Mucosa of stomach (tissue), 1 donor: ENCODE measurements around the gene NOL4L.
"Not testable (repeated sequence)": the region's sequence is repeated elsewhere in the genome, so short reads cannot be mapped to it uniquely, and the experiment has no call there.

Experiments used
- H3K27me3 ChIP-seq: one replicate; pipeline ENCODE4 v1.7.0; 2013; ENCODE audit warnings: mild to moderate bottlenecking, low read length; ENCODE audit not compliant: control insufficient read depth, insufficient read depth
- H3K36me3 ChIP-seq: one replicate; pipeline ENCODE4 v1.7.0; 2013; ENCODE audit warnings: low read length; ENCODE audit not compliant: control insufficient read depth, insufficient read depth
- H3K4me1 ChIP-seq: one replicate; pipeline ENCODE4 v1.7.0; 2013; ENCODE audit warnings: mild to moderate bottlenecking, low read length; ENCODE audit not compliant: control insufficient read depth, insufficient read depth
- H3K4me3 ChIP-seq: one replicate; pipeline ENCODE4 v1.7.0; 2013; ENCODE audit warnings: low read length
- H3K9ac ChIP-seq: one replicate; pipeline ENCODE4 v1.7.0; 2013; ENCODE audit warnings: mild to moderate bottlenecking, low read length, moderate library complexity
- H3K9me3 ChIP-seq: one replicate; pipeline ENCODE4 v1.7.0; 2013; ENCODE audit warnings: mild to moderate bottlenecking, low read length, moderate library complexity; ENCODE audit not compliant: control insufficient read depth
- donor health status: Pancreatic carcinoma.

Gene NOL4L

DNA sequence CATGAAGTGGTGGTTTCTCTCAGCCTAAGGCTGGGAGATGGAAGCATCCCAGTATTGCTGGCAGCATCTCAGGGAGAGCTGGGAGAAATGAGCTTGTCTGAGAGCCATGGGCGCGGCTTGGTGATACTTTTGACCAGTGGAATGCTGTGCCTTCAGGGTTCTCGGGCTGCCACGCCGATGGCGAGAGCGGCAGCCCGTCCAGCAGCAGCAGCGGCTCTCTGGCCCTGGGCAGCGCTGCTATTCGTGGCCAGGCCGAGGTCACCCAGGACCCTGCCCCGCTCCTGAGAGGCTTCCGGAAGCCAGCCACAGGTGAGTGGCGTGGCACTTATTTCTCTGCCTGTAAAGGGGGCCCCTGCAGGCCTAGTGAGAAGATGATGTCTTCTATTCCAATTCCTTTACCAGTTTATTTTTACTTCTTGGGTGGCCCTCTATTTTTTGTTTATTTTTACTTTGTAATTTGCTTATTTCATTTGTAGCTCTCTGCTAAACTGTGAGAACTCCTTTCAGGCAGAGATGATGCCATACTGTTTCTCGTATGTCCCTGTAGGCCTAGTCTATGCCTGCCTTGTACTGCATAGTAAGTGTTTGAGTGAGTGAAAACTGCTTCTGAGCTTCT lies 155.3 kb downstream of the NOL4L start:
- H3K9ac ChIP-seq: no peak overlapping the region
- no peaks in the 10 kb centered on the region for H3K9me3 ChIP-seq
- H3K36me3 ChIP-seq: peaks cover 10% of the 10 kb centered on the region
- no peak overlapping the region for H3K4me3 ChIP-seq
- H3K27me3 ChIP-seq: no peaks in the 10 kb centered on the region
- peaks cover 12% of the 10 kb centered on the region for H3K4me1 ChIP-seq

DNA sequence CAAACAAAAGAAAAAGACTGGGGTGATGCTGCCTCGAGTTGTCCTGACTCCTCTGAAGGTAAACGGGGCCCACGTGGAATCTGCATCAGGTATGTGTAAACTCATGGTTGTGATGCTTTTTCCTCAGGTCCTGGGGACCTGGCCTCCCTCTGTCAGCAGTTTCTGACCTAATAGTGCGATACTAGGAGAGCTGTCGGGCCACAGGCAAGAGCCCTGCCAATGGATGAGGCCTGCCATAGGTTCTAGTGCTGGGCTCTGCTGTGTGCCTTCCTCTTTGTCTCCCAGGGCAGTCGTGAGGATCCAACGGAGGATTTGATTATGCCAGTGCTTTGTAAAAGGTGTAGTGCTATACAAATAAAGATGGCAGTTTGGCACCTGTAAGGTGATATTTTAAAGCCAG lies 155.8 kb downstream of the NOL4L start:
- H3K9me3 ChIP-seq: no peaks in the 10 kb centered on the region
- no peak overlapping the region for H3K9ac ChIP-seq
- H3K36me3 ChIP-seq: peaks cover 5% of the 10 kb centered on the region

DNA sequence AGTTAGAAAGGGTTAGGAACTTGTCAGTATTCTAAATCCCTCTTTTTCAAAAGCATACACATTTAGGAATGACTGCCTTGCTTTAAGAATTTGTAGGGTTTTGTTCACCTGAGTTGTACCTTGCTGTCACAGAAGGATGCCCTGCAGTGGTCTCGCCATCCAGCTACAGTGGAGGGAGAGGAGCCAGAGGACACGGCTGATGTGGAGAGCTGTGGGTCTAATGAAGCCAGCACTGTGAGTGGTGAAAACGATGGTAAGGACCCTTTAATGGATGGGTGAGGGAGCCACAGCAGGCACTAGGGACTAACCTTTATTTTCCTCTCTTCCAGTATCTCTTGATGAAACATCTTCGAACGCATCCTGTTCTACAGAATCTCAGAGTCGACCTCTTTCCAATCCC lies 157.1 kb downstream of the NOL4L start:
- Histone ChIP-seq H3K4me1 (peaks cover 12% of the 10 kb centered on the region), H3K27me3 (no peaks in the 10 kb centered on the region), H3K36me3 (no peaks in the 10 kb centered on the region), H3K9me3 (no peaks in the 10 kb centered on the region), H3K4me3 (no peak overlapping the region), H3K9ac (no peak overlapping the region)

More for the DNA sequence above, 155.8 kb downstream of the NOL4L start:
- H3K27me3 ChIP-seq: no peaks in the 10 kb centered on the region
- no peak overlapping the region for H3K4me3 ChIP-seq
- H3K4me1 ChIP-seq: peaks cover 12% of the 10 kb centered on the region

DNA sequence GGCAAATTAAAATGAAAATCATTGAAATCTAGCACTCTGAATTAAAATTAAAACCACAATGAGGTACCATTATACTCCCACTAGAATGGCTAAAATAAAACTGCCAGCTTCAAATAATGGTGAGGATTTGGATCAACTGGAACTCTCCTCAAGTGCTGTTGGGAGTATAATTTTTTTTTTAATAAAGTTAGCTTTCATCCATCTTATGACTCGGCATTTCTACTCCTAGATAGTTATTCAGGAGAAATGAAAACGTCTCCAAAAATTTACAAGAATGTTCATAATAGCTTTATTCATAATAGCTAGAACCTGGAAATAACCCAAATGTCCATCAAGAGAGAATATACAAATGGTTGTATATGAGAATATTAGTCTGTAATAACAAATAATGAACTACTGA lies 163.8 kb downstream of the NOL4L start:
- no peak overlapping the region for H3K4me3 ChIP-seq
- no peak overlapping the region for H3K9ac ChIP-seq
- H3K4me1 ChIP-seq: no peaks in the 10 kb centered on the region
- no peaks in the 10 kb centered on the region for H3K9me3 ChIP-seq
- no peaks in the 10 kb centered on the region for H3K27me3 ChIP-seq
- H3K36me3 ChIP-seq: no peaks in the 10 kb centered on the region

DNA sequence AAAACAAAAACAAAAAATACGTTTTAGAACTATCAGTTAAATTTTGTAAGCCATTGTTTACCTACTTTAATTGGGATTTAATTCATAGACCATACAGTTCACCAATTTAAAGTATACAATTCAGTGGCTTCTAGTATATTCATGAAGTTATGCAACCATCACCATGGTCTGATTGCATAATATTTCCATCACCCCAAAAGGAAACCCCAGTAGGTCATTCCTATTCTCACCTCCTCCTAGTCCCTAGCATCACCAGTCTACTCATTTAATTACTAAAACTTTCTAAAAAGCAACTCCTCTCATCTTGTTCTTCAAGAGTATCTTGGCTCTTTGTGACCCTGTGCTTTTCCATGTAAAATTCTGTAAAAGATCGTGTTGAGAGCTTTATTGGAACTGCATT lies 166.8 kb downstream of the NOL4L start:
- H3K27me3 ChIP-seq: no peaks in the 10 kb centered on the region
- H3K9ac ChIP-seq: no peak overlapping the region
- H3K36me3 ChIP-seq: no peaks in the 10 kb centered on the region
- H3K4me1 ChIP-seq: no peaks in the 10 kb centered on the region
- H3K9me3 ChIP-seq: no peaks in the 10 kb centered on the region
- H3K4me3 ChIP-seq: no peak overlapping the region

DNA sequence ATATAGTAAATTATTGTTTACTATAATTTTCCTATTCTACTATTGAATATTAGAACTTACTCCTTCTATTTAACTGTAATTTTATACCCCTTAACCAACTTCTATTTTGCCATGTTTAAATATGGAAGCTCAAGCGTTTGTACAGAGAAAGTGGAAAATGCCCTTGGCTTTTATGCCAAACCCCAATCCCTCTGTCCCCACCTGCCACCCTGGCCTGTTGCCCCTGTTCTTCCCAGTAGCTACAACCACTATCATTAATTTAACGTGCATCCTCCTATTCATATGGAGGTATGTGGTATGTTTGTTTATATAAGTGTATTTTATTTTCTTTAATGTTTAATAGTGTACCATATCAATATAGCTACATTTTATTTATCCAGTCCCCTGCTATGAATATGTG lies 168.9 kb downstream of the NOL4L start:
- no peaks in the 10 kb centered on the region for H3K36me3 ChIP-seq
- H3K9ac ChIP-seq: no peak overlapping the region
- no peaks in the 10 kb centered on the region for H3K9me3 ChIP-seq
- H3K4me1 ChIP-seq: no peaks in the 10 kb centered on the region
- H3K4me3 ChIP-seq: no peak overlapping the region
- H3K27me3 ChIP-seq: no peaks in the 10 kb centered on the region

DNA sequence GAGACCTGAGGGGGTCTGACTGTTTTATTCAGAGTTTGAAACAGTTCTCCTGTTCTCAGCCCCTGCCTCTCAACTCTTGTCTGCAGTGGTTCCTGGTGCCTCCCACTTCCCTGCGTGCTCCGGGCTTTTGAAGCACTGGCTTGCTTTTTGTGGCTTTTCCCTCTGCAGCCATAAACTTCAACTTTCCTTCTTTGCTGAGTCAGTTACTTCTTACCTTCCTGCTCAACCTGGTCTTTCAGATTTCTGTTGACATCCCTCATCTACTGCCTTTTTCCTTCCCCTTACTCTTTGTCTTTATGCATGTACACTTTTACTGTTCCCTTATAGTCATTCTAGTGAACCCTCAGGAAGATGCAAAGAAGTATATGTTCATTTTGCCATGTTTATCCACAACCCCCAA lies 169.6 kb downstream of the NOL4L start:
- H3K27me3 ChIP-seq: no peaks in the 10 kb centered on the region
- no peaks in the 10 kb centered on the region for H3K4me1 ChIP-seq
- no peaks in the 10 kb centered on the region for H3K9me3 ChIP-seq
- H3K4me3 ChIP-seq: no peak overlapping the region
- no peak overlapping the region for H3K9ac ChIP-seq
- no peaks in the 10 kb centered on the region for H3K36me3 ChIP-seq

DNA sequence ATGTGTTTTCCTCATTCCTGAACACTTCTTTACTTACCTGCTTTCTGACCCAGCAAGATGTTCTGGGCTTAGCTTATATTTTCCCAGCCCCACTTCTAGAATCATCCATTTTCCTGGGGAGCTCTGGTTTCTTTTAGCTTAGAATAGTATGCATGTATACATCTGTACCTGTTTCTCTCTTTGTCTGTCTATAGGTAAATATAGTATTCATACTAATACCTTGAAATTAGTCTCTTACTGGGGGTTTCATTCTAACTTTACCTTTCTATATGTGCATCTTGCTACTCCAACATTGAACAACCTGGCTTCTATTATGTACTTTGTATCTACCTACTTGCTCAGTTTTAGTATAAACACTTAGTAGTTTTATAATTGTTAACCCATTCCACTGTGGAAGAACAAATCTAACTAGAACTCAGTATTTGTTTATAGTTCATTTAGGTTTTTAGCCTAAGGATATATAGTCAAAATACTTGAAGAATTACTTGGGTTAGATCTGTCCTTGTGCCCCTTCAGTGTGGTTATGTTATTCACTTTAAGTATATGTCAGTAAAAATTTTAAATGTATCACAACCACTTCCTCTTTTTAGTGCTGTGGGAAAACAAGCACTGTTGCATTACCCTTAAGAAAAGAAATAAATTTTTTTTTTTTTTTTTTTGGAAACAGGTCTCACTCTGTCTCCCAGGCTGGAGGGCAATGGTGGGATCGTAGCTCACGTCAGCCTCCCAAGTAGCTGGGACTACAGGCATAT lies 173.0 kb downstream of the NOL4L start:
- Histone ChIP-seq H3K36me3 (no peaks in the 10 kb centered on the region), H3K9me3 (no peaks in the 10 kb centered on the region), H3K27me3 (no peaks in the 10 kb centered on the region), H3K4me3 (no peak overlapping the region), H3K4me1 (no peaks in the 10 kb centered on the region), H3K9ac (no peak overlapping the region)

DNA sequence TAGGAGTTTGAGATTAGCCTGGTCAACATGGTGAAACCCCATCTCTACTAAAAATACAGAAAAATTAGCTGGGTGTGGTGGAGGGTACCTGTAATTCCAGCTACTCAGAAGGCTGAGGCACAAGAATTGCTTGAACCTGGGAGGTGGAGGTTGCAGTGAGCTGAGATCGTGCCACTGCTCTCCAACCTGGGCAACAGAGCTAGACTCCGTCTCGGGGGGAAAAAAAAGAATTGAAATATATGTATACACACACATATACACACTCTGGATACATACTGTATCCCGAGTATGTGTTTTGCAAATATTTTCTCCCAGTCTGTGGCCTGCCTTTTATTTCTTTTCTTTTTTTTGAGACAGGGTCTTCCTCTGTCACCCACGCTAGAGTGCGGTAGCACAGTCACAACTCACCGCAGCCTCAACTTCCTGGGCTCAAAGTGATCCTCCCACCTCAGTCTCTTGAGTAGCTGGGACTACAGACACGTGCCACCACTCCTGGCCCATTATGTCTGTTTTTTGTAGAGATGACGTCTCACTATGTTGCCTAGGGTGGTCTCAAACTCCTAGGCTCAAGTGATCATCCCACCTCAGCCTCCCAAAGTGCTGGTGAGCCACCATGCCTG lies 177.9 kb downstream of the NOL4L start:
- H3K36me3 ChIP-seq, H3K27me3 ChIP-seq, H3K9ac ChIP-seq, H3K4me1 ChIP-seq, H3K4me3 ChIP-seq, H3K9me3 ChIP-seq: not testable (repeated sequence)

DNA sequence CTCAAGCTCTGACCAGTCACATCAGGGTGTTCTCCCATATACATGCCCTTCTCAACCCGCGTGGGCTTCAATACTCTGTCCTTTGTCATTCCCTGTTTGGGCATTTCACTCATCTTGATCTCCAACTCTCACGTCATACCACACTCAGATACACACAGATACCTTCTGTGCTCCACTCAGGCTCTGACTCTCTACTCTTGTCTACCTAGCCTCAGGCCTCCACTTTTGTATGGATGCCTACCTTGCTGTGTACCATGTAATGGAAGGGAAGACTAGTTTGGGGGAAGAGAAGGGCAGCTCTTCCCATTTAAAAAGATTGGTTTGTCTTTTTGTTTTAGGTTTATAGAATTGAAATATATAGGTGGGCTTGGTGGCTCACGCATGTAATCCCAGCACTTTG lies 178.4 kb downstream of the NOL4L start:
- Histone ChIP-seq H3K4me3 (no peak overlapping the region), H3K27me3 (no peaks in the 10 kb centered on the region), H3K9me3 (no peaks in the 10 kb centered on the region), H3K36me3 (no peaks in the 10 kb centered on the region), H3K9ac (no peak overlapping the region), H3K4me1 (no peaks in the 10 kb centered on the region)

DNA sequence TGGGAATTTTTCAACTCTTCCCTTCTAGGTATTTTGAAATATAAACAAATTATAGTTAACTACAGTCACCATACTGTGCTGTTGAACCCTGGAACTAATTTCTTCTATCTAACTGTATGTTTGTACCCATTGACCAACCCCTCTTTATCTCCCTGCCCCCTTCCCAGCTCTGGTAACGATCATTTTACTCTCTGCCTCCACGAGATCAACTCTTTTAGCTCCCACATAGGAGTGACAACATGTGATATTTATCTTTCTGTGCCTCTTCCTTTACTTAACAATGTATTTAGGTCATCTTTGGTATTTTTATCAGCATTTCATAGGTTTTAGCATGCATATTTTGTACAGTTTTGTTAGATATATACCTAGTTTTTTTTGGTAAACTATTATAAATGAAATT lies 181.1 kb downstream of the NOL4L start:
- H3K9me3 ChIP-seq: no peaks in the 10 kb centered on the region
- no peak overlapping the region for H3K4me3 ChIP-seq
- no peaks in the 10 kb centered on the region for H3K27me3 ChIP-seq
- no peaks in the 10 kb centered on the region for H3K36me3 ChIP-seq
- H3K4me1 ChIP-seq: no peaks in the 10 kb centered on the region
- H3K9ac ChIP-seq: no peak overlapping the region

DNA sequence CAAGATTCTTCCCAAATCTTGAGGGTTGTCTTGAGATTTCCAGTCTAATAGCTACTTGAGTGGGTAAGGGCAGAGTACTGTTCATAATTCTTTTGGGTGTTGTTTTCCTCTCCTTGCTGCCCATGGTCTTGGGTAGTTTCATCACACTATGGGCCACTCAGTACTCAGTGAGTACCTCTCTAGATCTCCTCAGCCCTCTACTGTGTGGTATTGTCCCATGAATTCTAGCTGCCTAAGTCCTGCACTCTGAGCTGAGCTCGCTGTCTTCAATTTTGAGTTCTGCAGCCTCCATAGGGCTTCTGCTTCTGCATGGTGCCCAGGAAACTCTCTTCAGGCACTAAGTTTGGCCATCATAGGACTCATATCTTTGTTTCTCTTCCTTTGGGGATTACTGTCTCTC lies 184.7 kb downstream of the NOL4L start:
- H3K27me3 ChIP-seq: no peaks in the 10 kb centered on the region
- H3K36me3 ChIP-seq: no peaks in the 10 kb centered on the region
- H3K9ac ChIP-seq: no peak overlapping the region
- no peaks in the 10 kb centered on the region for H3K9me3 ChIP-seq
- H3K4me1 ChIP-seq: no peaks in the 10 kb centered on the region
- no peak overlapping the region for H3K4me3 ChIP-seq
